ENCODE data around the gene OSGEP.

The OSGEP gene

DNA sequence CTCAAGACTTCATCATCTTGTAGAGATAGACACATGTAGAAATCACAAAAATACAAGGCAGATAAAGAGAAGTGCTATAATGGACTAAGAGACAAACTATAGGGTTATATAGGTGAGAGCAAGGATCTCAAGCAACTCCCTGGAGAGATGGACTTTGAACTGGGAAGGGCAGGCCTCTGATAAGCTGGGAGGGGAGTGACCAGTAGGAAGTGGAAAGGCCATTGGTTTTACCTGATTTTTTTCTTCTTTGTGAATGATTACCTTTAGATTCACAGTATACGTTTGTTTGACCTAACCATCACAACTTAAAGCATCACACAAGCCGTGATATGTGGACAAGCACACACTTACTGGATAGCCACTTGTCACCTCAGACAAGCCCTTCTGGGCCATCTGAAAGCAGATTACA, 36.1 kb downstream of the OSGEP start:
- TF ChIP-seq, protein P1, sequence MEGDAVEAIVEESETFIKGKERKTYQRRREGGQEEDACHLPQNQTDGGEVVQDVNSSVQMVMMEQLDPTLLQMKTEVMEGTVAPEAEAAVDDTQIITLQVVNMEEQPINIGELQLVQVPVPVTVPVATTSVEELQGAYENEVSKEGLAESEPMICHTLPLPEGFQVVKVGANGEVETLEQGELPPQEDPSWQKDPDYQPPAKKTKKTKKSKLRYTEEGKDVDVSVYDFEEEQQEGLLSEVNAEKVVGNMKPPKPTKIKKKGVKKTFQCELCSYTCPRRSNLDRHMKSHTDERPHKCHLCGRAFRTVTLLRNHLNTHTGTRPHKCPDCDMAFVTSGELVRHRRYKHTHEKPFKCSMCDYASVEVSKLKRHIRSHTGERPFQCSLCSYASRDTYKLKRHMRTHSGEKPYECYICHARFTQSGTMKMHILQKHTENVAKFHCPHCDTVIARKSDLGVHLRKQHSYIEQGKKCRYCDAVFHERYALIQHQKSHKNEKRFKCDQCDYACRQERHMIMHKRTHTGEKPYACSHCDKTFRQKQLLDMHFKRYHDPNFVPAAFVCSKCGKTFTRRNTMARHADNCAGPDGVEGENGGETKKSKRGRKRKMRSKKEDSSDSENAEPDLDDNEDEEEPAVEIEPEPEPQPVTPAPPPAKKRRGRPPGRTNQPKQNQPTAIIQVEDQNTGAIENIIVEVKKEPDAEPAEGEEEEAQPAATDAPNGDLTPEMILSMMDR (IDR thresholded peaks at IDR 0.05; ENCODE audit: insufficient read depth, low read length, poor library complexity, severe bottlenecking), result no peak
- Histone ChIP-seq H3K36me3 (ENCODE audit: control insufficient read depth, insufficient read depth, low read length) (no peaks in the 10 kb centered on the region), H3K4me3 (replicated peaks; ENCODE audit: low read depth, low read length) (no peak overlapping the region), H3K27me3 (replicated peaks; ENCODE audit: control insufficient read depth, insufficient read depth, low read length) (no peaks in the 10 kb centered on the region)
- DNase-seq (ENCODE audit: extremely low read depth, insufficient read length), result no peak

DNA sequence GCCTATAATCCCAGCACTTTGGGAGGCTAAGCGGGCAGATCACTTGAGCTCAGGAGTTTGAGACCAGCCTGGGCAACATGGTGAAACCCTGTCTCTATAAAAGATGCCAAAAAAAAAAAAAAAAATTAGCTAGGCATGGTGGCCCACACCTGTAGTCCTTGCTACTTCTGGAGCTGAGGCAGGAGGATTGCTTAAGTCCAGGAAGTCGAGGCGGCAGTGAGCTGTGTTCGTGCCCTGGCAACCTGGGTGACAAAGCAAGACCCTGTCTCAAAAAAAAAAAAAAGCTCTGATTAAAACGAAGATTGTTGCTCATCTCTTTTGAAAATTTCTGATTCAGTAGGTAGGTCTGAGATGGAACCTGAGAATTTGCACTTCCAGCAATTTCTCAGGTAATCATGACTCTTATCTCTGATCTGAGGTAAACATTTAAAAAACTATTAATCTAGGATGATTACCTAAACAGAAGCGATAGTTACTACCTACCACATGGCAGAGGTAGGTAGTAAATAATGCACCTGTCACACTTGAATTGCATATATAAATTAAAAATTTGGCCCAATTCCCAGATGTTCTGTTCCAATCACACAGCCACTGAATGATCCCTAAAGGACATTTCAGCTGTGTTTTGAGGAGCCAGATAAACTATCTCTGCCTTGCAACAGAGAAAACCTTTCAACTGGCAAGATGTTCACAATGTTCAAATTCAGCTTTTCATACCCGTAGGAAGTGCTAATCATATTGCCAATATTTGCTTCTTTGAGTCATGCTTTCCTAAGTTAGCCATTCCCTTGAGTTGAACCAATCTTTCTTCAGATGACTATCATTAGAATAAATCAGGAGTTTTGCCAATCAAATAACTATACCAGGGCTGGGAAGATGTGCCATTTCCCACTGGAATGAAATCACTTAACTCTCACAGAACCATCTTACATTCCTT, 37.1 kb downstream of the OSGEP start:
- Histone ChIP-seq H3K27me3 (replicated peaks; ENCODE audit: control insufficient read depth, insufficient read depth, low read length) (no peaks in the 10 kb centered on the region), H3K4me3 (replicated peaks; ENCODE audit: low read depth, low read length) (no peak overlapping the region), H3K36me3 (ENCODE audit: control insufficient read depth, insufficient read depth, low read length) (no peaks in the 10 kb centered on the region)
- TF ChIP-seq, protein P1 (IDR thresholded peaks at IDR 0.05; ENCODE audit: insufficient read depth, low read length, poor library complexity, severe bottlenecking), result no peak
- DNase-seq (ENCODE audit: extremely low read depth, insufficient read length), result no peak

GRCh38 chr14:20416223-20416622, 38.4 kb downstream of the OSGEP start:
- no peaks in the 10 kb centered on the region for H3K36me3 ChIP-seq (ENCODE audit: control insufficient read depth, insufficient read depth, low read length)
- H3K27me3 ChIP-seq (replicated peaks; ENCODE audit: control insufficient read depth, insufficient read depth, low read length), result no peaks in the 10 kb centered on the region
- no peak for DNase-seq (ENCODE audit: extremely low read depth, insufficient read length)
- TF ChIP-seq, protein P1 (IDR thresholded peaks at IDR 0.05; ENCODE audit: insufficient read depth, low read length, poor library complexity, severe bottlenecking), result no peak
- H3K4me3 ChIP-seq (replicated peaks; ENCODE audit: low read depth, low read length), result no peak overlapping the region

DNA sequence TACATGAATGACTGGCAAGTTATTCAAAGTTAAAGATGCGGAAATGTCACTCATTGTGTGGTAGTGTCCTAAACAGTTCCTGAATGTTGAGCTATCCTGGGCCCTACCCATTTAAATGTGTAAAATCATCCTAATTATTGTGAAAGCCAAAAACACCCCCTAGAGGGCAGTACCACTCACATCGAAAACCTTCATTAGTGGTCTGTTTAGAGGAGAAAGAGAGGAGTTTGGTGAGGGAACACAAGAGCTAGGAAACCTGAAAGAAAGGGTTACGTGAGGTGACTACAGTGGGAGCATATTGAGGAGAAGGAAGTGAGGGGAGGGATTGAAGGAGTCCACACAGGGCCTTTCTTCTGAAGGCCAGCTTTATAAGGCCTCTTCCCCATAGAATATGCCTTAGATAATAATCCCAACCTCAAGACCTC, 38.8 kb downstream of the OSGEP start:
- Histone ChIP-seq H3K27me3 (replicated peaks; ENCODE audit: control insufficient read depth, insufficient read depth, low read length) (no peaks in the 10 kb centered on the region), H3K36me3 (ENCODE audit: control insufficient read depth, insufficient read depth, low read length) (no peaks in the 10 kb centered on the region), H3K4me3 (replicated peaks; ENCODE audit: low read depth, low read length) (no peak overlapping the region)
- TF ChIP-seq, protein P1 (IDR thresholded peaks at IDR 0.05; ENCODE audit: insufficient read depth, low read length, poor library complexity, severe bottlenecking), result peak; percentile 67
- DNase-seq (ENCODE audit: extremely low read depth, insufficient read length), result peak; percentile 18

GRCh38 chr14:20413744-20414082, 40.9 kb downstream of the OSGEP start:
- no peak for DNase-seq (ENCODE audit: extremely low read depth, insufficient read length)
- no peaks in the 10 kb centered on the region for H3K36me3 ChIP-seq (ENCODE audit: control insufficient read depth, insufficient read depth, low read length)
- no peaks in the 10 kb centered on the region for H3K27me3 ChIP-seq (replicated peaks; ENCODE audit: control insufficient read depth, insufficient read depth, low read length)
- H3K4me3 ChIP-seq (replicated peaks; ENCODE audit: low read depth, low read length), result peak overlapping the region; percentile 90
- TF ChIP-seq, protein P1 (IDR thresholded peaks at IDR 0.05; ENCODE audit: insufficient read depth, low read length, poor library complexity, severe bottlenecking), result no peak
